ENCODE results near the gene GMCL1.
A peak's percentile ranks its signal among the peaks of the same experiment; 100 is the strongest.
"Not testable (repeated sequence)": the region's sequence is repeated elsewhere in the genome, so short reads cannot be mapped to it uniquely, and the experiment has no call there.

GMCL1 gene

DNA sequence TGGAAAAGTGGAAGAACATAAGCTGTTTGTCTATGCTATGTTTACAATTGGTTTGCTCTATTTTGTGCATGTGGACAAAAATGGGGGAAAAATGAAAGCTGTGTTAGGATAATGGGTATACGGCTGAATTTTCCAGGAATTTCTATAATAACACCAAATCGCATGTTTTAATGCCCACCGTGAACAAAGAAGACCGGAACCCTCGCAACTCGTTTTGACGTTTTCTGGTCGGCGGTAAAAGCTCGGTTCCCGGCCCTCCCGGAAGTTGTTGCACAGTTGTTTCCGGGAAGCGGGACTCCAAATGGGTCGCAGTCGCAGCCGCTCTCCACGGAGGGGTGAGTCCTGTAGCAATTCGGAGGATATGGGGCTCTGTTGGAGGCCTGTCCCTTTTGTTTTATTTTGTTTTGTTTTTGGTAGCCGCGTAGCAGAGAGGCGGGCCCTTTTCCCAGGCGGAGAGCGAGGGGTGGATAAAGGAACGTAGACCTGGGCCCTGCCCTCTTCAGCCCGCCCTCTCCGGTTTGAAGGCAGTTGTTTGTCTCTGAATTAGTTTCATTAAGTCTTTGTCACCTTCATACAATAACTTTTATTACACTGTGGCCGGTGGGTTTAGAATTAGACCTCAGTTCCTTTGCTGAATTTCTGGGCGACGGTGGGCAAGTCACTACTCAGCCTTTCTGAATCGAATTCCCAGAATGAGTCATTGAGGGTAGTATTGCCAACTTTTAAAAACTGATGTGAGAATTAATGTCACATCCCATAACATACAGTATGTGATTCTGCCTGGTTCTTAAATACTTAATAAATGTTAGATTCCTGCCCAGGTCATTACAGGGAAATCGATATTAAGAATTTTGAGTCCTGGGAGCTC is 64.5 kb downstream of the GMCL1 start, which contains the start of gene SNRNP27:
Gene SNRNP27 (plus strand): TSS at position 273 of the 868 bp plus-strand sequence. CDS start 29 bp downstream, at position 302.
- Histone ChIP-seq H3K4me3 (ENCODE audit: low read length) (peak within 1 kb of the TSS; percentile 78), H3K9ac (ENCODE audit: low read length) (peak within 1 kb of the TSS; percentile 92)

DNA sequence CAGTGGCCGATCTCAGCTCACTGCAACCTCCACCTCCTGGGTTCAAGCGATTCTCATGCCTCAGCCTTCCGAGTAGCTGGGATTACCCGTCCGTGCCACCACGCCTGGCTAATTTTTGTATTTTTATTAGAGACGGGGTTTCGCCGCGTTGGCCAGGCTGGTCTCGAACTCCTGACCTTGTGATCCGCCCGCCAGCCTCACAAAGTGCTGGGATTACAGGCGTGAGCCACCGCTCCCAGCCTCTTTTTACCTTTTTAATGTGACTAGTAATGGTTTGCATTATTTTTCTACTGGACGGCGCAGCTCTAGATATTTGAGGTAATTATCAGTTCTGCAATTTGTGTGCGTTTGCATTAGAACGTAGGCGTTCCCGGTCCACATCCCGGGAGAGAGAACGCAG is 65.3 kb downstream of the GMCL1 start:
- Histone ChIP-seq H3K4me3 (ENCODE audit: low read length) (peak overlapping the region; percentile 78), H3K9ac (ENCODE audit: low read length) (peak overlapping the region; percentile 92)
- H3K27me3 ChIP-seq (ENCODE audit: control insufficient read depth, insufficient read depth, low read length); H3K9me3 ChIP-seq (ENCODE audit: control insufficient read depth, low read length); H3K4me1 ChIP-seq (ENCODE audit: control insufficient read depth, insufficient read depth, low read length); H3K36me3 ChIP-seq (ENCODE audit: control insufficient read depth, insufficient read depth, low read length): not testable (repeated sequence)

More for the DNA sequence above, 64.5 kb downstream of the GMCL1 start, which contains the start of gene SNRNP27:
- Histone ChIP-seq H3K4me1 (ENCODE audit: control insufficient read depth, insufficient read depth, low read length) (no peaks in the 10 kb centered on the region), H3K27me3 (ENCODE audit: control insufficient read depth, insufficient read depth, low read length) (no peaks in the 10 kb centered on the region), H3K9me3 (ENCODE audit: control insufficient read depth, low read length) (no peaks in the 10 kb centered on the region), H3K36me3 (ENCODE audit: control insufficient read depth, insufficient read depth, low read length) (no peaks in the 10 kb centered on the region)

- no peak overlapping the region for H3K9ac ChIP-seq (ENCODE audit: low read length)
- H3K27me3 ChIP-seq (ENCODE audit: control insufficient read depth, insufficient read depth, low read length), result no peaks in the 10 kb centered on the region
- no peaks in the 10 kb centered on the region for H3K9me3 ChIP-seq (ENCODE audit: control insufficient read depth, low read length)
- H3K4me3 ChIP-seq (ENCODE audit: low read length), result no peak overlapping the region
- no peaks in the 10 kb centered on the region for H3K4me1 ChIP-seq (ENCODE audit: control insufficient read depth, insufficient read depth, low read length)
- no peaks in the 10 kb centered on the region for H3K36me3 ChIP-seq (ENCODE audit: control insufficient read depth, insufficient read depth, low read length)
These were observed 72.9 kb downstream of the GMCL1 start for GRCh38 chr2:69902213-69902922.

DNA sequence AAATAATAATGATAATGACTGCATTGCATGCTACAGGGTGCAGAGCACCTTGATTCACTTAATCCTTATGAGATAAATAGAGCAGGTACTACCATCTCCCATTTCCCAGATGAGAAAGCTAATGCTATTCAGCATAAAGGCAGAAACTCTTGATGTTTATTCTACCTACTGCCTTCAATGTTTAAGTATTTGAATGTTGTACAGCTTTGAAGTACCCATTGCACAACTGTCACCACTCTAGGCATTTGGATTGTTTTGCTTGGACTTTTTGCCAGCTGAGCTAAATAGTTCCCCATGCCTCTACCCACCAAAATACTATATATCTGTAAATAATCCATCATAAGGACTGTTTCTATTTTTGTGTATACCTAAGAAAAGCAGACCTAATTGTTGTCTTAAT is 77.8 kb downstream of the GMCL1 start:
- no peaks in the 10 kb centered on the region for H3K9me3 ChIP-seq (ENCODE audit: control insufficient read depth, low read length)
- H3K4me1 ChIP-seq (ENCODE audit: control insufficient read depth, insufficient read depth, low read length), result no peaks in the 10 kb centered on the region
- no peaks in the 10 kb centered on the region for H3K36me3 ChIP-seq (ENCODE audit: control insufficient read depth, insufficient read depth, low read length)

DNA sequence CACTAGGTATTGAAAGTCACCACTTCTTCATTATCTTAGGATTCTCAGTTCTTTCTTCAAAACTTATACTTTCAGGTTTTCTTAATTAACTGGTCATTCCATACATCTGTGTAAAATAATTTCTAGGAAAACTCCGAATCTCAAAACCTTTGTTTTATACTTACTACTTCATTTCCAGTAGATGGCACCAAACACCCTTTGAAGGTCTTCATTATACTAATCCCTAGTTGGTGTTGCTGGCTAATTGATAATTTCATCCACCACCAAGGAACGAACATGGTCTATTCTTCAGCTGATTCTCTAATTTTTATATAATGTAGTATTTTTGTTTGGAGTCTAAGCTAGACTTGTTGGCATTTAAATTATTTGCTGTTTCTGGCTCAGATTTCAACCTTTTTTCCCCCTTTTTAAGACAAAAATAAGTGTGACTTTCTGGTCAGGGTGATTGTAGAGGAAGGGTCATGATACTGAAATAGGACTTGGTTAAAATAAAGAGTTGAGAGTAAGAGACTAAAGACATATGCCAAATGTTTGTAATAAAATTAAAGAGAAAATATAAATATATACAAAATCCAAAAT is 82.6 kb downstream of the GMCL1 start:
- Histone ChIP-seq H3K4me1 (ENCODE audit: control insufficient read depth, insufficient read depth, low read length) (no peaks in the 10 kb centered on the region), H3K27me3 (ENCODE audit: control insufficient read depth, insufficient read depth, low read length) (no peaks in the 10 kb centered on the region), H3K36me3 (ENCODE audit: control insufficient read depth, insufficient read depth, low read length) (no peaks in the 10 kb centered on the region), H3K4me3 (ENCODE audit: low read length) (no peak overlapping the region), H3K9me3 (ENCODE audit: control insufficient read depth, low read length) (no peaks in the 10 kb centered on the region), H3K9ac (ENCODE audit: low read length) (no peak overlapping the region)

More for the DNA sequence above, 77.8 kb downstream of the GMCL1 start:
- no peaks in the 10 kb centered on the region for H3K27me3 ChIP-seq (ENCODE audit: control insufficient read depth, insufficient read depth, low read length)
- no peak overlapping the region for H3K4me3 ChIP-seq (ENCODE audit: low read length)
- no peak overlapping the region for H3K9ac ChIP-seq (ENCODE audit: low read length)

DNA sequence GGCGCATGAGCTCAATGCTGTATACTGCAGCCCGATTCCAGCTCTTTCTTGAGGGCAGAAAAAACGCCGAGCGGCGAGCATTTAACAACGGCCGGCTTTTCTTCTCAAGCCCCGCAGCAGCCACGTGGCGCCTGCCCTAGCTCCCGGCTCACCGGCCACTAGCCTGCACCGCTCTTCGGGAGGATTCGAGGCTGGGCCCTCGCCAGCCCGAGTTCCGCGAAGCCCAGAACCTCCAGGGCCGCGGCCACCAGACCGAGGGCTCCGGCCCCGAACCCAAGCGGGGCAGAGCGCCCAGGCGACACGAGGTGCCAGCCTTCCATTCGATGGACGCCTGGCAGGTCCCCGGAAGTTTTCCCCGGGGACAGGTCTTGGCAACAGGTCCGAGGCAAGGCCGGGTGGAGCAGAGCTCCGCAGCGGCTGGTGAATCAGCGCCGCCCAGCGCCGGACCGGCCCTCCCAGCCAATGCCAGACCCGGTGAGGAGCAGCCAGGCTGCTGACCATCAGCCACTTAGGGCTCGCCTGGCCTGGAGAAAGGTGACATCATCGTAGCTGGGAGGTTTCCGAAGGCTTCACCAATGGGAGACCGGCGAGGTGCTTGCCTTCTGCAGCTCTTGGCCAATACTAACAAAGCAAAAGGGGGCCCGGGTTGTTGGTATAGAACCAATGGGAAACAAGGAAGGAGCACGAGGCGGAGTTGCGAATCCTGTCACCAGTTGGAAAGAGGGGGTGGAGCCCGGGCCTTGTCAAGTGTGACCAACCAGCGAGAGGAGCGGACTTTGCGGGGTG is 84.9 kb downstream of the GMCL1 start:
- Histone ChIP-seq H3K9me3 (ENCODE audit: control insufficient read depth, low read length) (no peaks in the 10 kb centered on the region), H3K4me1 (ENCODE audit: control insufficient read depth, insufficient read depth, low read length) (peaks cover 6% of the 10 kb centered on the region), H3K4me3 (ENCODE audit: low read length) (peak overlapping the region; percentile 83), H3K27me3 (ENCODE audit: control insufficient read depth, insufficient read depth, low read length) (no peaks in the 10 kb centered on the region), H3K9ac (ENCODE audit: low read length) (peak overlapping the region; percentile 92), H3K36me3 (ENCODE audit: control insufficient read depth, insufficient read depth, low read length) (no peaks in the 10 kb centered on the region)

- H3K4me1 ChIP-seq (ENCODE audit: control insufficient read depth, insufficient read depth, low read length), result peaks cover 6% of the 10 kb centered on the region
- peak within 1 kb of the TSS; percentile 83 for H3K4me3 ChIP-seq (ENCODE audit: low read length)
- H3K27me3 ChIP-seq (ENCODE audit: control insufficient read depth, insufficient read depth, low read length), result no peaks in the 10 kb centered on the region
- no peaks in the 10 kb centered on the region for H3K9me3 ChIP-seq (ENCODE audit: control insufficient read depth, low read length)
- no peaks in the 10 kb centered on the region for H3K36me3 ChIP-seq (ENCODE audit: control insufficient read depth, insufficient read depth, low read length)
- peak within 1 kb of the TSS; percentile 97 for H3K9ac ChIP-seq (ENCODE audit: low read length)
These were observed 85.8 kb downstream of the GMCL1 start, which contains the start of gene MXD1 for GRCh38 chr2:69914950-69915945. Gene MXD1, plus strand, starts transcription at chr2:69915109. Its CDS starts 222 bp downstream, at chr2:69915331.

DNA sequence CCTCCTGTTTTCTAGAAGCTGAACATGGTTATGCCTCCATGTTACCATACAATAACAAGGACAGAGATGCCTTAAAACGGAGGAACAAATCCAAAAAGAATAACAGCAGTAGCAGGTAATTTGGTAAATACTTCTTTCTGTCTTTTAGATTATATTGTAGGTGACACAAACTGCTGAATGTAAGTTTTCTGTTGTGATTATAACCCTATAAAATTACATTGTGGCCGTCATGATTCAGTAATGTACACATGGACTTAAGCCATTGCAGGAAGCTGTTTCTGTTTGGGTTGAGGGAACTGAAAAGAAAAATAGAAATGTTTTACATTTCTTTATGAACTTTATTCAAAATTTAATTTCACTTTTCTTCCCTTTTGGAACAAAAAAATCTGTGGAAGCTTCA is 86.6 kb downstream of the GMCL1 start:
- peak overlapping the region; percentile 97 for H3K9ac ChIP-seq (ENCODE audit: low read length)
- no peaks in the 10 kb centered on the region for H3K9me3 ChIP-seq (ENCODE audit: control insufficient read depth, low read length)
- no peaks in the 10 kb centered on the region for H3K36me3 ChIP-seq (ENCODE audit: control insufficient read depth, insufficient read depth, low read length)
- H3K27me3 ChIP-seq (ENCODE audit: control insufficient read depth, insufficient read depth, low read length), result no peaks in the 10 kb centered on the region
- peaks cover 6% of the 10 kb centered on the region for H3K4me1 ChIP-seq (ENCODE audit: control insufficient read depth, insufficient read depth, low read length)
- H3K4me3 ChIP-seq (ENCODE audit: low read length), result peak overlapping the region; percentile 74

DNA sequence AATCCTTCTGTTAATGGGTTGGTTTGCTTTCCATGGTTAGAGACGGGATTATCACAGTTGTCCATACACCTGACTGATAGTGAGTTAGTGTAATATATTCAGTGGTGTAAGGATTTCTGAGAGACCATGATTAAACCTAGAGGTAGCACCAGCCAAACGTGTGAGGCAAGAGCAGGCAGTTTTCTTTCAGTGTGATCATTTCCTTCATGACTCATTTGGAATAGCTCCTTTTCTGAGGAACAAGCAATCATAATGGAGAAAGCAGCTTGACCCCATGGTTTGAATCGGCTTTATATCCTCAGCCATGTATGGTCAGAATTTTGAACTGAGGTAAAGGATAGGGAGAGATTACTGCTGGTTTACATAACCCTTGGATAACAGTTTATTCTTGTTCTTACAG is 88.4 kb downstream of the GMCL1 start:
- Histone ChIP-seq H3K4me1 (ENCODE audit: control insufficient read depth, insufficient read depth, low read length) (peaks cover 6% of the 10 kb centered on the region), H3K4me3 (ENCODE audit: low read length) (no peak overlapping the region), H3K27me3 (ENCODE audit: control insufficient read depth, insufficient read depth, low read length) (no peaks in the 10 kb centered on the region), H3K36me3 (ENCODE audit: control insufficient read depth, insufficient read depth, low read length) (peaks cover 6% of the 10 kb centered on the region), H3K9ac (ENCODE audit: low read length) (peak overlapping the region; percentile 97), H3K9me3 (ENCODE audit: control insufficient read depth, low read length) (no peaks in the 10 kb centered on the region)

DNA sequence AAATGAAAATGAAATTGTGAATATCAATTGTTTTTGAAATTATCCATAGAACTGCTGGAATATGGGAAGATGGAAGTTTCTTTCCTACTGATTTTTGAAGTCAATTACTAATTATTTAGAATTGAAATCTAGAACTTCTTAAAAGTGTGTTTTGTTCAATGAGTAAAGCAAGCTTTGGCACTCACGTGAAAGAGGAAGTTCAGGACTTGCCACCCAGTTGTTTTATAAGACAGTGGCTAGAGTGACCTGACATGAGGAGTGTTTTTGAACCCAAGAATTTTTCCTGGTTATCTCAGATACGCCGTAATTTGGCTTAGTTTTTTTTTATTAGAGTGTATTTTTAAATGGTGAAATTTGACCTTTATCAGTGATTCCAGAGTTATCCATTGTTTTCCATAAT is 88.9 kb downstream of the GMCL1 start:
- Histone ChIP-seq H3K9me3 (ENCODE audit: control insufficient read depth, low read length) (no peaks in the 10 kb centered on the region), H3K36me3 (ENCODE audit: control insufficient read depth, insufficient read depth, low read length) (peaks cover 11% of the 10 kb centered on the region), H3K9ac (ENCODE audit: low read length) (peak overlapping the region; percentile 42), H3K4me1 (ENCODE audit: control insufficient read depth, insufficient read depth, low read length) (peaks cover 6% of the 10 kb centered on the region), H3K27me3 (ENCODE audit: control insufficient read depth, insufficient read depth, low read length) (no peaks in the 10 kb centered on the region), H3K4me3 (ENCODE audit: low read length) (no peak overlapping the region)

Data from mucosa of stomach (tissue), 1 donor.